Left cardiac atrium (tissue), 4 donors: ENCODE measurements around the gene RIMBP2. TPM values are rescaled to one million over a fixed set of nuclear protein-coding genes. Genes with fewer than 3 reads are reported as not detected.
"Not testable (repeated sequence)": the region's sequence is repeated elsewhere in the genome, so short reads cannot be mapped to it uniquely, and the experiment has no call there.

Experiments used
- ATAC-seq, 2 donors: fragments of 200-7000 bp; cut with Tn5 transposase; one replicate each; pipeline ENCODE4 v1.9.1; 2020; ENCODE audit warnings: mild to moderate bottlenecking in 2 of 2, moderate library complexity in 2 of 2
- DNase-seq: peaks from one replicate; pipeline ENCODE4 v3.0.0-alpha.2; 2020
- intact Hi-C, 2 donors: fragments of 100-400 bp; cut with DNase I; formaldehyde crosslinking; loops; one replicate each; pipeline versions ENCODE4 v1.14.1 to v1.15.1; 2022 to 2023
- long read RNA-seq: library from polyadenylated mRNA; unstranded; transcript quantifications from one replicate; pipeline ENCODE4 v2.0.0, GENCODE V29; 2021
- total RNA-seq, 2 donors: library from RNA; stranded (reverse); fragmentation: NEBNext Ultra II Directional; extraction: Animal tissue kit (Norgen Biotek cat#: 25700); gene quantifications; one replicate each; pipeline ENCODE4 v1.2.1, GENCODE V29; 2021
- donor health status: DM: no; HTN: yes; CAD: no.
- donor health status: DM: no; HTN: yes; CAD: no; lungs with severe emphysema.
- donor health status: DM: yes; HTN: yes; CAD: no.
- donor health status: Dilated cardiomyopathy.

Gene RIMBP2
- under 1 TPM; 0.31 to 0.44 TPM for total RNA-seq
- long read RNA-seq = 0 reads

- intact Hi-C loops = no loop called here
- ATAC-seq = peak in 1 of 2 donors; percentile 85
- no peak for DNase-seq
Measured at GRCh38 chr12:130715998-130716968, at the start of gene RIMBP2. TSS of gene RIMBP2 (minus strand) at chr12:130716299. CDS start at chr12:130479013, 237,286 bp downstream.

GRCh38 chr12:130765186-130765659, 49.1 kb upstream of the RIMBP2 start:
- no peak for DNase-seq
- intact Hi-C loops = no loop called here
- no peak for ATAC-seq

GRCh38 chr12:130764475-130765185, 48.5 kb upstream of the RIMBP2 start:
- DNase-seq = no peak
- intact Hi-C loops = no loop called here
- ATAC-seq = no peak

GRCh38 chr12:130764073-130764472, 48.0 kb upstream of the RIMBP2 start:
- ATAC-seq = no peak
- no peak for DNase-seq
- intact Hi-C loops = no loop called here

- no peak for DNase-seq
- no peak for ATAC-seq
- intact Hi-C loops = no loop called here
Measured at GRCh38 chr12:130762319-130762675, 46.2 kb upstream of the RIMBP2 start.

GRCh38 chr12:130761537-130762318, 45.6 kb upstream of the RIMBP2 start:
- peak; percentile 71 to 77 for ATAC-seq
- DNase-seq = peak; percentile 52
- intact Hi-C loops = no loop called here

GRCh38 chr12:130754234-130754901, 38.3 kb upstream of the RIMBP2 start:
- no peak for ATAC-seq
- DNase-seq = no peak
- intact Hi-C loops = no loop called here

GRCh38 chr12:130752692-130753230, 36.7 kb upstream of the RIMBP2 start:
- DNase-seq (no peak), ATAC-seq (no peak)
- intact Hi-C loops = no loop called here

GRCh38 chr12:130752037-130752436, 35.9 kb upstream of the RIMBP2 start:
- intact Hi-C loops, ATAC-seq, DNase-seq: not testable (repeated sequence)

GRCh38 chr12:130748786-130749185, 32.7 kb upstream of the RIMBP2 start:
- DNase-seq (no peak), ATAC-seq (no peak)
- intact Hi-C loops = loop anchor here (1.0 to 5.0 kb wide), 2 partner anchors 346 kb away; no protein-coding TSS in a partner anchor

GRCh38 chr12:130747867-130748740, 32.0 kb upstream of the RIMBP2 start:
- DNase-seq = peak; percentile 85
- ATAC-seq = peak; percentile 95 to 98
- intact Hi-C loops = loop anchor here (1.0 to 5.0 kb wide), 2 partner anchors 346 kb away; no protein-coding TSS in a partner anchor

GRCh38 chr12:130746546-130746945, 30.4 kb upstream of the RIMBP2 start:
- no peak for DNase-seq
- no peak for ATAC-seq
- intact Hi-C loops = loop anchor here in 1 of 2 donors (5.0 kb wide), 1 partner anchor 344 kb away; no protein-coding TSS in a partner anchor

GRCh38 chr12:130745921-130746320, 29.8 kb upstream of the RIMBP2 start:
- intact Hi-C loops = loop anchor here in 1 of 2 donors (5.0 kb wide), 1 partner anchor 344 kb away; no protein-coding TSS in a partner anchor
- no peak for DNase-seq
- ATAC-seq = no peak

- intact Hi-C loops = no loop called here
- ATAC-seq = no peak
- DNase-seq = no peak
Measured at GRCh38 chr12:130744274-130744673, 28.2 kb upstream of the RIMBP2 start.

- intact Hi-C loops = no loop called here
- DNase-seq (no peak), ATAC-seq (no peak)
Measured at GRCh38 chr12:130743606-130744005, 27.5 kb upstream of the RIMBP2 start.

GRCh38 chr12:130743176-130743575, 27.1 kb upstream of the RIMBP2 start:
- DNase-seq (no peak), ATAC-seq (no peak)
- intact Hi-C loops = no loop called here

- no peak for DNase-seq
- intact Hi-C loops = no loop called here
- no peak for ATAC-seq
Measured at GRCh38 chr12:130742716-130743115, 26.6 kb upstream of the RIMBP2 start.
